SK-N-SH treated with all-trans-retinoic acid at 6 μM for 48 hours (cell line): ENCODE data around the gene CYTH3.
"Not testable (repeated sequence)": the region's sequence is repeated elsewhere in the genome, so short reads cannot be mapped to it uniquely, and the experiment has no call there.

Source experiments
- ATAC-seq: fragments of 200-7000 bp; cut with Tn5 transposase; 3 replicates; pipeline ENCODE4 v1.9.1; 2020; ENCODE audit warnings: mild to moderate bottlenecking, moderate library complexity
- BACH2 ChIP-seq: fragments of 250-450 bp; sonication (Bioruptor Pico); IDR thresholded peaks from 2 replicates; pipeline ENCODE4 v1.9.0; 2021; ENCODE audit warnings: mild to moderate bottlenecking, borderline replicate concordance
- CSDC2 ChIP-seq: fragments of 250-450 bp; sonication (Bioruptor Pico); IDR thresholded peaks from 2 replicates; pipeline ENCODE4 v1.5.0; 2020; ENCODE audit warnings: mild to moderate bottlenecking, moderate library complexity
- CSRNP3 ChIP-seq: fragments of 250-450 bp; sonication (Bioruptor Pico); IDR thresholded peaks from 2 replicates; pipeline ENCODE4 v1.5.1; 2021; ENCODE audit warnings: mild to moderate bottlenecking, moderate library complexity
- ESRRG ChIP-seq: fragments of 250-450 bp; sonication (Bioruptor Pico); IDR thresholded peaks from 2 replicates; pipeline ENCODE4 v1.6.1; 2021; ENCODE audit warnings: mild to moderate bottlenecking
- GLIS3 ChIP-seq: fragments of 250-450 bp; sonication (Bioruptor Pico); IDR thresholded peaks from 2 replicates; pipeline ENCODE4 v1.5.0; 2020; ENCODE audit warnings: mild to moderate bottlenecking, moderate library complexity
- ISL1 ChIP-seq: fragments of 250-450 bp; sonication (Bioruptor Pico); IDR thresholded peaks from 2 replicates; pipeline ENCODE4 v2.1.2; 2022; ENCODE audit warnings: mild to moderate bottlenecking, moderate library complexity
- OSR1 ChIP-seq: fragments of 250-450 bp; sonication (Bioruptor Pico); IDR thresholded peaks from 2 replicates; pipeline ENCODE4 v1.8.0; 2022; ENCODE audit warnings: moderate library complexity, mild to moderate bottlenecking, inconsistent platforms
- PATZ1 ChIP-seq: fragments of 250-450 bp; sonication (Bioruptor Pico); IDR thresholded peaks from 2 replicates; pipeline ENCODE4 v1.8.0; 2020; ENCODE audit warnings: mild to moderate bottlenecking, moderate library complexity, borderline replicate concordance
- POU6F1 ChIP-seq: fragments of 250-450 bp; sonication (Bioruptor Pico); IDR thresholded peaks from 2 replicates; pipeline ENCODE4 v1.8.0; 2021; ENCODE audit warnings: low read depth, mild to moderate bottlenecking, moderate library complexity, borderline replicate concordance
- PPARA ChIP-seq: fragments of 250-450 bp; sonication (Bioruptor Pico); IDR thresholded peaks from 2 replicates; pipeline ENCODE4 v1.5.0; 2020; ENCODE audit warnings: mild to moderate bottlenecking, borderline replicate concordance
- RARB ChIP-seq: fragments of 250-450 bp; sonication (Bioruptor Pico); IDR thresholded peaks from 2 replicates; pipeline ENCODE4 v1.8.0; 2021; ENCODE audit warnings: mild to moderate bottlenecking, moderate library complexity
- SNAI2 ChIP-seq: fragments of 250-450 bp; sonication (Bioruptor Pico); IDR thresholded peaks from 2 replicates; pipeline ENCODE4 v1.5.0; 2020; ENCODE audit warnings: mild to moderate bottlenecking, moderate library complexity
- TCF4 ChIP-seq: fragments of 250-450 bp; sonication (Bioruptor Pico); IDR thresholded peaks from 2 replicates; pipeline ENCODE4 v1.8.0; 2021; ENCODE audit warnings: mild to moderate bottlenecking, moderate library complexity, borderline replicate concordance
- TOX ChIP-seq: fragments of 250-450 bp; sonication (Bioruptor Pico); IDR thresholded peaks from 2 replicates; pipeline ENCODE4 v1.8.0; 2021; ENCODE audit warnings: mild to moderate bottlenecking, moderate library complexity, borderline replicate concordance
- TSHZ2 ChIP-seq: fragments of 250-450 bp; sonication (Bioruptor Pico); IDR thresholded peaks from 2 replicates; pipeline ENCODE4 v1.5.0; 2020; ENCODE audit warnings: mild to moderate bottlenecking, moderate library complexity
- ZC3H10 ChIP-seq: fragments of 250-450 bp; sonication (Bioruptor Pico); IDR thresholded peaks from 2 replicates; pipeline ENCODE4 v1.5.1; 2021; ENCODE audit warnings: mild to moderate bottlenecking, moderate library complexity
- ZFP3 ChIP-seq: fragments of 250-450 bp; sonication (Bioruptor Pico); IDR thresholded peaks from 2 replicates; pipeline ENCODE4 v1.5.0; 2020; ENCODE audit warnings: mild to moderate bottlenecking, moderate library complexity
- ZFP30 ChIP-seq: fragments of 450-650 bp; formaldehyde crosslinking; IDR thresholded peaks from 2 replicates; pipeline ENCODE4 v1.5.0; 2022; ENCODE audit warnings: mild to moderate bottlenecking, moderate library complexity
- ZNF565 ChIP-seq: fragments of 450-650 bp; formaldehyde crosslinking; conservative IDR thresholded peaks from 2 replicates; pipeline ENCODE4 v1.5.0; 2020; ENCODE audit warnings: low read depth, mild to moderate bottlenecking, moderate library complexity
- ZNF70 ChIP-seq: fragments of 450-650 bp; formaldehyde crosslinking; IDR thresholded peaks from 2 replicates; pipeline ENCODE4 v1.5.0; 2020; ENCODE audit warnings: mild to moderate bottlenecking, moderate library complexity
- ZNF8 ChIP-seq: fragments of 450-650 bp; formaldehyde crosslinking; IDR thresholded peaks from 2 replicates; pipeline ENCODE4 v1.5.0; 2020; ENCODE audit warnings: mild to moderate bottlenecking, moderate library complexity

Gene CYTH3

GRCh38 chr7:6226194-6226799, 46.1 kb downstream of the CYTH3 start (continued):
- TF ChIP-seq PATZ1 (CRISPR knock-in tag): no peak
- 0 out of 2 replicates have a peak, but pooled peaks have one; percentile 39 for TF ChIP-seq TCF4 (CRISPR knock-in tag)
- TF ChIP-seq ISL1 (CRISPR knock-in tag): 0 out of 2 replicates have a peak, but pooled peaks have one; percentile 32
- no peak for TF ChIP-seq ZNF8
- no peak for TF ChIP-seq OSR1 (CRISPR knock-in tag)
- TF ChIP-seq GLIS3 (CRISPR knock-in tag): no peak
- TF ChIP-seq ESRRG (CRISPR knock-in tag): no peak

GRCh38 chr7:6223411-6223810, 49.0 kb downstream of the CYTH3 start:
- not testable (repeated sequence) for ATAC-seq

GRCh38 chr7:6223010-6223409, 49.4 kb downstream of the CYTH3 start:
- ATAC-seq: not testable (repeated sequence)

GRCh38 chr7:6221340-6222319, 50.8 kb downstream of the CYTH3 start:
- no peak for TF ChIP-seq BACH2 (CRISPR knock-in tag)
- TF ChIP-seq ZNF8: no peak
- TF ChIP-seq TOX (CRISPR knock-in tag): no peak
- no peak for TF ChIP-seq ZNF565 (CRISPR knock-in tag)
- TF ChIP-seq ZNF70 (CRISPR knock-in tag): no peak
- TF ChIP-seq OSR1 (CRISPR knock-in tag): no peak
- no peak for TF ChIP-seq ISL1 (CRISPR knock-in tag)
- TF ChIP-seq PATZ1 (CRISPR knock-in tag): no peak
- TF ChIP-seq CSDC2 (CRISPR knock-in tag): no peak
- ATAC-seq: no peak

- no peak for ATAC-seq
- TF ChIP-seq ZFP30: no peak
- TF ChIP-seq OSR1 (CRISPR knock-in tag): no peak
- no peak for TF ChIP-seq ISL1 (CRISPR knock-in tag)
- no peak for TF ChIP-seq ZFP3 (CRISPR knock-in tag)
- no peak for TF ChIP-seq ZC3H10
- no peak for TF ChIP-seq RARB (CRISPR knock-in tag)
- TF ChIP-seq CSRNP3 (CRISPR knock-in tag): no peak
- TF ChIP-seq PPARA: no peak
- TF ChIP-seq POU6F1 (CRISPR knock-in tag): no peak
- no peak for TF ChIP-seq PATZ1 (CRISPR knock-in tag)
- TF ChIP-seq ZNF70 (CRISPR knock-in tag): no peak
- TF ChIP-seq TSHZ2 (CRISPR knock-in tag): no peak
- TF ChIP-seq SNAI2 (CRISPR knock-in tag): no peak
- TF ChIP-seq CSDC2 (CRISPR knock-in tag): no peak
- no peak for TF ChIP-seq GLIS3 (CRISPR knock-in tag)
- no peak for TF ChIP-seq ESRRG (CRISPR knock-in tag)
Observed at GRCh38 chr7:6218329-6218728, 54.1 kb downstream of the CYTH3 start.
